ENCODE measurements around the gene CEND1.
A peak's percentile ranks its signal among the peaks of the same experiment; 100 is the strongest.

The CEND1 gene

GRCh38 chr11:789943-790342 is at the start of gene CEND1:
CEND1 (minus strand) TSS chr11:790090; CDS start chr11:788576, 1,514 bp downstream.
- DNase-seq: peak; percentile 17

DNA sequence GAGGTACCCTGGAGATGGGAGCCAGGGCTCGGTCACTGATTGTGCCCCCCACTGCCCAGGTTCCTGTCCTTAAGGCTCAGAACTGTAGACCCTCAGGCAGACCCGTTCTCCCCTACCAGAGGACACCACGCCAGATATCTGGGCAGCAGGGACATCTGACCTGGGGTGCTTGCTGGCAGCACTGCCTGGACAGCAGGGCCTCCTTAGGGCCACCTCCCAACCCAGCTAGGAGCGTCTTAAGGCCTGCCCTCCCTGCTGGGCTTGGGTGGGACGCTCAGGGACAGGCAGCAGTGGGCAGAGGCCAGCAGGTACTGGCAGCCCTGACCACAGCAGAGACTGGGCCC is 49.4 kb upstream of the CEND1 start:
- DNase-seq: no peak

- DNase-seq: no peak
Observed at GRCh38 chr11:838441-839279, 48.8 kb upstream of the CEND1 start.

GRCh38 chr11:837990-838307 is 48.1 kb upstream of the CEND1 start:
- DNase-seq: no peak

DNA sequence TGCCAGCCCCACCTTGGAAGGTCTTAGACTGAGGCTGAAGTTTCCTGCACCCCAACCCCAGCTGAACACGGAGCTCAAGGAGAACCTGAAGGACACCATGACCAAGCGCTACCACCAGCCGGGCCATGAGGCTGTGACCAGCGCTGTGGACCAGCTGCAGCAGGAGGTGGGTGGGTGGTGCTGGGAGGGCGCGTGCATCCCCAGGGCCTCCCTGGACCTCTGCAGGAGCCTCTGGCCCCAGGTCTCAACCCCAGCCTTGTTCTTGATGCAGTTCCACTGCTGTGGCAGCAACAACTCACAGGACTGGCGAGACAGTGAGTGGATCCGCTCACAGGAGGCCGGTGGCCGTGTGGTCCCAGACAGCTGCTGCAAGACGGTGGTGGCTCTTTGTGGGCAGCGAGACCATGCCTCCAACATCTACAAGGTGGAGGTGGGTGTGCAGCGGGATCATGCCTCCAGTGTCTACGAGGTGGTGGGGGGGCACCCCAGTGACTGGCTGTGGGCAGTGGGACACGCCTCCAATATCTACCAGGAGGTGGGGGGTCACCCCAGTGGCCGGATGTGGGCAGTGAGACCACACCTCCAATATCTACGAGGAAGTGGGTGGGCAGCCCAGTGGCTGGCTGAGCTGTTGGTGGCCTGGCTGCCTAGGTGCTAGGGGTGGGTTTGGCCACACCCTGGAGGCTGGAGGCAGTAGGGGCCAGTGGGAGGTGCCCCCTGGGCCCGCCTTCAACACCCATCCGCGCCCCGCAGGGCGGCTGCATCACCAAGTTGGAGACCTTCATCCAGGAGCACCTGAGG is 47.5 kb upstream of the CEND1 start:
- DNase-seq: no peak

DNA sequence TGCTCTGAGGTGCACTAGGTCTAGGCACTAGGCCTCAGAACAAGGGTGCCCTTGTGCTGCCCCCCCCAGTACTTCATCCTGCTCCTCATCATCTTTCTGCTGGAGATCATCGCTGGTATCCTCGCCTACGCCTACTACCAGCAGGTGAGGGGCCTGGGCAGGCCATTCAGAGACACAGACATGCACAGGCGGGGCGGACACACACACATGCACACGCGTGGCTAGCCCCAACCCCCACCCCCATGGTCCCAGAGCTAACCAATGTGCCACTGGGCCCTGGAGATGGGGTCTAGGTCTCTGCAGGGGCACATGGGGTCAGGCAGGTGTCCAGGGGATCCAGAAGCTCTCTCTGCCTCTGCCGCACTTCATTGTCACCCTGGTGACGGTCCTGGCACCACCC is 46.8 kb upstream of the CEND1 start:
- DNase-seq: no peak

GRCh38 chr11:836274-836673 is 46.4 kb upstream of the CEND1 start:
- no peak for DNase-seq

GRCh38 chr11:834371-835316 is 44.8 kb upstream of the CEND1 start:
- no peak for DNase-seq

- DNase-seq: no peak
Observed at GRCh38 chr11:833849-834311, 44.0 kb upstream of the CEND1 start.

DNA sequence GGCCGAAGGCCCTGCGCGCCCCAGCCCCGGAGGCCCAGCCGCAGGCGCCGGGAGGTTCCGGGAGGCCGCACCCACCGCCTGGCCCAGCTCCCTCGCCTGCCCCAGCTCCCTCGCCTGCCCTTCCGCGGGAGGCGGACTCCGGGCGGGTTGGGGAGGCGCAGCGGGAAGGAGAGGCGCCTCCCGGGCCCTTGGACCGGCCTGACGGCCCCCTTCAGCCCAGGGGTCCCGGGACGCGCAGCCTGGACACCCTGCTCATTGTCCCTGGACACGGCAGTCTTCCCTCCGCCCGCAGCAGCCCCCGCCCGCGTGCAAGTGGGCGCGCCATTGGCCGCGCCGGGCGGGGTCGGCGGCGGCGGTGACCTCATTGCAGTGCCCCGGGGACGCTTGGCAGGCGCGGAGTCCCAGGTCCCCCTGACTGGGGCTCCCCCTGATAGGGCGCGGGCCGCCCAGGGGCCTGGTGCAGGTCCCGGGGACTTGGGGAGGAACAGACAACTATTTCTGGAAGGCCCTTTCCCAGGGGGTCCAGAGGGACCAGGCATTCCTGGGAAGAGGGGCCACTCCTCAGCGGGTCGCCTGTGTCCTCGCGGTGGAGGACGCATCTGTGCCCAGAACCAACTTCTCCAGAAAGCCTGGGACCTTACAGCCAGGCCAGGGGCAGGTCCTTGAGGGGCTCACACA is 43.4 kb upstream of the CEND1 start:
- DNase-seq: no peak

DNA sequence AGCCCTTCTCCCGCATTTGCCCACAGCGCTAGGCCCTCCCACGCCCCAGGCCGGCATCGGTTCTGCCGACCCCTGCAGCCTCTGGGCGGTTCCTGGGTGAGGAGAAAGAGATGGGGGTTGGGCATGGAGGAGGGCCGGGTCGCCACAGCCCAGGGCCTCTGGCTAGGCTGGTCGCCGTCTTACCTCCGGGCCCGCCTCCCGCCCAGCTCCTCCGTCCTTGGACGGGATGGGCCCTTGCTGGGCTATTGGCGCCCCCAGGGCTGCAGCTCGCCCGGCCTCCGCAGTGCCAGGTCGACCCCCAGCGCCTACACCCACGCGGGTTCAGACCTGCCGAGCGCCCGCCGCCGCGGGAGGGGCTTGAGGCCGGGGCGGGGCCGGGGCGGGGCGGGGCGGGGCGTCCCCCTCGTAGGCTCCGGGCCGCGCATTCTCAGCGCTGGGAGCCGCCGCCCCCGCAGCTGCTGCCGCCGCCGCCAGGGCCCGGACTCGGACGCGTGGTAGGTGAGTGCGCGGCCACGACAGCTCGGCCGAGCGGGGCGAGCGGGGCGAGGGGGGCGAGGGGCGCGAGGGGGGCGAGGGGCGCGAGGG is 42.7 kb upstream of the CEND1 start, which contains the start of gene CD151:
CD151 (plus strand) TSS at position 424 of the 585 bp plus-strand sequence. CDS start 3,118 bp downstream, outside the sequence.
- DNase-seq: no peak

- no peak for DNase-seq
Observed at GRCh38 chr11:831961-832528, 42.2 kb upstream of the CEND1 start.

DNA sequence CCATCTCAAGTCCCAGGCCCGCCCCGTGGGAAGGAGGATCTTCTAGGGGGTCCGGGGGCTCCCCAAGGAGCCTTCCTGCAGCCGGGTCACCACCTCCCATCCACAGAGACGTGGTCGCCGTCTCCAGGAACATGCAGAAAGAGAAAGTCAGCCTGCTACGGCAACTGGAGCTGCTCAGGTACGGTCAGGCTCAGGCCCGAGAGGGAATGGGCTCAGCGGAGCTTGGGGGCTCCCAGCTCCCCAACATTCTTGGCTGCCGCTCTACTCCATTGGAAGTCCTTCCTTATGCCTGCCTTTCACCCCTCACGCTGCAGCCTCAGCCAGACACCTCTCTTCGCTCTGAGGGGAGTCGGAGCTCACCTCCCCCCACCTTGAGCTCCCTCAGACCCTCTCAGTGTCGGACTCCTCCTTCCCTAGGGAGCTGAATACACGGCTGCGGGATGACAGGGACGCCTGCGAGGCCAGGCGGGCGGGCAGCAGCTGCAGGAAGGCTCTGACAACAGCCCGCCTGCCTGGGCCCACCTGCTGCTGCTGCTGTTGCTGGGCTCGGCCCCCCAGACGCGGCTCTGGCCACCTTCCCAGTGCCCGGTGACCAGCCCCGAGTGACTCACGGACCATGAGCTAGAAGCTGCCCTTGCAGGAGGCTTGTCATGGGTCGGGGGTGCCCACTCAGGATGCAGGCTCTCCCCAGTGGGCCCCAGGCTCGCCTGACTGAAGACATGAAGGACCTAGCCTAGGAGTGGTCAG is 41.4 kb upstream of the CEND1 start:
- DNase-seq: no peak

- DNase-seq: peak; percentile 40
Observed at GRCh38 chr11:830295-831117, 40.6 kb upstream of the CEND1 start.

DNA sequence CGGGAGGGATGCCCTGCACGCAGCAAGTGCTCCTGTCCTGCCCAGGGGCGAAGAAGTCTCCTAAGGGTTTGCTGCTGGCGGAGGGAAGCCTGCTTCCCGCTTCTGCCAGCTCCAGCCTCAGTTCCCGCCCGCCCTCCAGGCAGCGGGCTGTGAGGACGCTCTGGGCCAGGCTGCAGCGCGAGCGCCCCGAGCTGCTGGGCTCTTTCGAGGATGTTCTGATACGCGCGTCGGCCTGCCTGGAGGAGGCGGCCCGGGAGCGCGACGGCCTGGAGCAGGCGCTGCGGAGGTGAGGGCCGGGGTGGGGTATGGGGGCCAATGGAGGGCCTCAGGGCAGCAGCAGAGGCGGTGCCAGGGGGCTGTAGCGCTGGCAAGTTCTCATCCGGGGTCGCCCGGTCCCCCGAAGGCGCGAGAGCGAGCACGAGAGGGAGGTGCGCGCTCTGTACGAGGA is 40.0 kb upstream of the CEND1 start:
- no peak for DNase-seq

- DNase-seq: no peak
Observed at GRCh38 chr11:829176-829846, 39.4 kb upstream of the CEND1 start.

GRCh38 chr11:828506-829175 is 38.8 kb upstream of the CEND1 start:
- DNase-seq: no peak

GRCh38 chr11:827897-828192 is 38.0 kb upstream of the CEND1 start, which contains the start of gene CRACR2B:
CRACR2B (plus strand) TSS chr11:827919; CDS start chr11:828608, 689 bp downstream.
- no peak for DNase-seq

Data from stimulated activated naive CD4-positive, alpha-beta T cell treated with Interleukin-2 at 50 U/mL for 16 hours (primary cell).